OCI-M2 (cell line): Measurements from ENCODE around the gene TRPM6.

Experiments used
- DNase-seq: peaks from one replicate; lab custom pipeline; 2025; ENCODE audit not compliant: unreplicated experiment; lab: John Stamatoyannopoulos, UW

The TRPM6 gene

GRCh38 chr9:74726581-74726980 is 161.1 kb downstream of the TRPM6 start:
- DNase-seq: no peak

DNA sequence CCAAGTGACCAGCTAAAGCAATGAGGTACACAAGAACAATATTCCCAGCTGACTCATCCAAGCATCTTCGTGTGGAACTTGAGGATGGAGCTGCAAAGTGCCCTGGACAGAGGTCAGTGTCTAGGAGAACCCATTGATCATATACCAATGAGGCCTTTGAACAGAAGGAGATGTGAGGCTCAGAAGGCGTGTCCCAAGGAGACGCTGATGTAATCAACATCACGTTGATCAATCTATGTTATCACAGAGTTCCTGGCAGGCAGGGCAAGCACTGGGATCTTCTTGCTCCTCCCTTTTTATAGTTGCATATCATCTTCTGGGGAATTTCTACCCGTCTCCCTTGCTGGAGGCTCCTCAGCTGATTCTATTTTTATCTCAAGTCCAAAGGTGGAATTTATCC is 163.4 kb downstream of the TRPM6 start:
- no peak for DNase-seq

- no peak for DNase-seq
These were observed 165.7 kb downstream of the TRPM6 start for GRCh38 chr9:74721696-74722660.

DNA sequence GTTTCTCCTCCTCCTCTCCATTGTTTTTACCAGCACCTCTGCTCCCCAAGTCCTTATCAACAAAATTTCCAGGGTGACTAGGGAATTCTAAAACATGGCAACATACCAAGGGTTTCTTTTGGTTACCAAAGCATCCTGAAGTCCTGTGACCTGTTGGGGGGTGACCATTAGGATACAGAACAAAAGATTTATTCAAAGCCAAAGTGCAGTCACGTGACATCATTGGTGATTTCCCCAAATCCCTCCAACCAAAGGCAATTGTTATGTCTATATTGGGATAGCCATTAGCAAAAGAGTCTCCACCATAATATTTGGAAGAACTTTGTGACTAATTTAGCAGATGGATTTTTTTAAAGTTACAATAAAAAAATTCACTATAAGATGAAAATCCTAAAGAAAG is 168.4 kb downstream of the TRPM6 start:
- DNase-seq: no peak

DNA sequence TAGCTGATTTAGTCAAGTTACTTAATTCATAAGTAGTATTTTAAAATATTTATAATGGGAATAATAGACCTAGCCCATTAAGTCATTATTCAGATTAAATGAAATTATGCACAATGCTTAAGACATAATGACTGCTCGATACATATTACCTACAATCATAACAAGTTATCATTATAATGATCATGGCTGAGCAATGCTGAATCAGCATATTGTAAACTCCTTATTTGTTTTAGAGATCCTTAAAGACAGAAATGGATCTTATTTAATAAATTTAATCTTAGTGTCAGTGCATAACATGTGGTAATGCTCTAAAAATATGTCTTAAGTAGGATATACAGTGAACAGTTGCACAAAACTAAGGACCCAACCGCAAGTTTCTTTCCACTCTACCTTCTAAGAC is 169.0 kb downstream of the TRPM6 start:
- DNase-seq: no peak

DNA sequence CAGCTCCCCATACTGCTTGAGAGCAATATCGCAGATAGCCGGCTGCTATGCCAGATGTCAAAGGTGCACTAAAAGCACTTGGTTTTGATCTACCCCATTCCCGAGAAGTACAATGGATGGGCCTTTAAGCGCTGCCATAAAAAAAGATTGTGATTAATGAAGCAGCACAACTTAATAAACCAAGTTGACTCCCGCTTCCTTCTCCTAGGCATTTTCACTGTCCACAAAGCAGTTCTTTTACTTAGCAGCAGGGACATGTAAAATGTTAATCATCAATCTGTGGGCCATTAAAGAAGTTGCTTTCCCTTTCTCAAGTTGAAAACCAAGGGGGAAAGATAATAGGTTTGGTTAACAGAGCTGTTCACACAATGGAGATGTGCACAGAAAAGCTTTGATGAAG is 176.4 kb downstream of the TRPM6 start:
- DNase-seq: no peak

DNA sequence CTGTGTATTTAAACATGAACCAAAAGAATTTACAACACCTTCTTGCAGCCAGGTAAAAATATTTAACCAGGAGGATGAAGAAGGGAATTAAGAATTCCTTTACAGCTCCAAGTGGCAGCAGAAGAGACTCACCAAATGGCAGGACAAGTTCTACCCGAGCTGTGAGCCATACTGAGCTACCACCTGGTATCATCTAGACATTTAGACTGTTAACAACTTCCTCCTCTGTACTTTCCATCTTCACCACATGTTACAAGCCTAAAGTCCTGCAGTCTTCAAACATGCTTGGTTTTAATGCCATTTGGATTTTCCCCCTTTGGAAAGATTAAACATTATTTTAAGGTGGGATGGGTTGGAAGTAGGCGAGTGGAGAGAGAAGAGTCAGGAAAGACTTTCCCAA is 190.2 kb downstream of the TRPM6 start:
- DNase-seq: no peak

DNA sequence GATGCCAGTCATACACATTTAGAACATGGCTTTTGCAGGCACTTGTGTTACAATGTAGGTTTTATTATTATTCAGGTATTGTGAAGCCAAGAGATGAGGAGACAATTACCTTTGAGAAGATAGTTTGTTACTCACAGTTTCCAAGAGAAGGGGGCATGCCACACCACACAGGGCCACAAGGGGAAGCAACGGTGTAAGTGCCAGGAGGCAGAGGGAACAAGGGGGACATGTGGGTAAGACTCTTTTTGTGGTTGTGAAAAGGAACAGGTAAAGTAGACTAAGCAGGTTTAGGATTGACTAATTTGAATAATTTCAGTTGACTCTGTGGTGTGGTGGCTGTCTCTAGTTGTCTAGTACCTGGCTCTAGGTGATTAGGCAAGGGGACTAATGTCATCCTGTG is 191.2 kb downstream of the TRPM6 start:
- DNase-seq: no peak

- DNase-seq: no peak
These were observed 196.7 kb downstream of the TRPM6 start for GRCh38 chr9:74691058-74691457.

GRCh38 chr9:74683322-74683721 is 204.4 kb downstream of the TRPM6 start:
- no peak for DNase-seq

DNA sequence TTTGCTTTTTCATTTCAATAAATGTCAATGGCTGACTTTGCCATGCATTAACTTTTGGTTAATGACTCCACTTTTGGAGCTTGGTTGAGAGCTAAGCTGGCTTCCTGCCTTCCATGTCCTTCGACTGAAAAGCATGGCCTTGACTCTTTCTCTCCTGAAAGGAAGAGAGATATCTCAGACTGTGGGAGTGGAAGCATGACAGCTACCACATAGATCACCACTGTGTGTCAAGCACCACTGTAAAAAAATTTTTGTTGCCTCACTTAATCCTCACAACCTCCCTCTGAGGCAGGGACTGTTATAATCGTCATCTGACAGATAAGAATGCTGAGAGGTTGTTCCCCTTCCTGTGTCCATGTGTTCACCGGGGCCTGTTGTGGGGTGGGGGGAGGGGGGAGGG is 205.8 kb downstream of the TRPM6 start:
- no peak for DNase-seq

DNA sequence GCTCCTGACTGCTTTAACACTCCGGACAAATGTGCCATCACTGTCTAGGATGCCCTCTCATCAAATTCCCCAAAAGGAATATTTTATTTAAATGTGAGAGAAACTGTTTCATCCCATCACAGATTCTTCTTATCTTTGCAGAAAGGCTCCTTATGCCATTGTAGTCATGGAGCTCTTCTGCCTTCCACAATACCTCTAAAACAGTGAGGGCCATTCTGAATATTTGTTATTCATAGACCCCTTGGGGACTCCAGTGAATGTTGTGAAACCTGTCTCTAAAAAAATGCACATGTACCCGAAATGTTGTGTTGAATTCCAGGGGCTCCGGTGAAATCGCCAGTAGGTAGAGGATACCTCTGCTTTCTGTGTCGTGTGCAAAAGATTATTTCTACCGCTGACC is 213.6 kb downstream of the TRPM6 start:
- no peak for DNase-seq
